Kidney (tissue), 14 donors: ENCODE results near the gene BCLAF3. TPM values are rescaled to one million over a fixed set of nuclear protein-coding genes. Genes with fewer than 3 reads are reported as not detected.

ENCODE experiments used
- DNase-seq, 5 donors: peaks; one replicate each; pipeline ENCODE4 v3.0.0-alpha.2; 2013 to 2020
- FAIRE-seq: peaks from 2 replicates; lab custom pipeline; 2012; peaks lifted over from hg19 to GRCh38; lab: Jason Lieb, UNC
- H3K27ac ChIP-seq, 2 donors: one replicate each; pipeline ENCODE4 v1.7.0; 2013; ENCODE audit warnings: low read depth in 2 of 2, low read length in 2 of 2, inconsistent platforms in 1 of 2
- H3K27me3 ChIP-seq: one replicate; pipeline ENCODE4 v1.7.1; 2013; ENCODE audit warnings: low read length, inconsistent platforms; ENCODE audit not compliant: control insufficient read depth, insufficient read depth
- H3K36me3 ChIP-seq, 3 donors: one replicate each; pipeline versions ENCODE4 v1.7.0 to v1.7.1; 2013; ENCODE audit warnings: low read length in 3 of 3, control low read depth in 1 of 3, inconsistent platforms in 1 of 3; ENCODE audit not compliant: insufficient read depth in 3 of 3, control insufficient read depth in 2 of 3
- H3K4me1 ChIP-seq, 3 donors: one replicate each; pipeline versions ENCODE4 v1.7.0 to v1.7.1; 2013; ENCODE audit warnings: low read length in 3 of 3, inconsistent platforms in 1 of 3, low read depth in 1 of 3; ENCODE audit not compliant: control insufficient read depth in 2 of 3, insufficient read depth in 2 of 3
- H3K4me3 ChIP-seq, 3 donors: one replicate each; pipeline versions ENCODE4 v1.7.0 to v1.8.1; 2013; ENCODE audit warnings: low read length in 3 of 3, control low read depth in 1 of 3, inconsistent platforms in 1 of 3
- H3K9ac ChIP-seq, 3 donors: one replicate each; pipeline versions ENCODE4 v1.7.0 to v1.7.1; 2013; ENCODE audit warnings: low read length in 3 of 3, control low read depth in 1 of 3, inconsistent platforms in 1 of 3
- H3K9me3 ChIP-seq, 3 donors: one replicate each; pipeline versions ENCODE4 v1.7.0 to v1.7.1; 2013; ENCODE audit warnings: low read length in 3 of 3, control low read depth in 1 of 3, inconsistent platforms in 1 of 3; ENCODE audit not compliant: control insufficient read depth in 2 of 3, insufficient read depth in 1 of 3
- CTCF ChIP-seq: IDR thresholded peaks from 3 replicates; pipeline ENCODE4 v1.5.1; 2012; ENCODE audit warnings: mild to moderate bottlenecking, moderate library complexity, borderline replicate concordance; ENCODE audit not compliant: insufficient read depth; ENCODE audit errors: extremely low read depth
- intact Hi-C: fragments of 100-400 bp; cut with DNase I; formaldehyde crosslinking; loops from one replicate; pipeline ENCODE4 v1.11.1; 2022
- polyA plus RNA-seq: library from polyadenylated mRNA; stranded (reverse); fragments of 350-450 nt; fragmentation: Illumina TruSeq; extraction: RNeasy Lipid Tissue Mini Kit (QIAGEN cat#74804); gene quantifications from one replicate; pipeline ENCODE4 v1.2.3, GENCODE V29; 2014; ENCODE audit warnings: low read depth, low replicate concordance; ENCODE audit not compliant: insufficient read depth
- total RNA-seq: library from RNA; stranded (reverse); fragmentation: NEBNext Ultra II Directional; extraction: Animal tissue kit (Norgen Biotek cat#: 25700); gene quantifications from one replicate; pipeline ENCODE4 v1.2.1, GENCODE V29; 2021
- donor health status: control.
- donor health status: control.
- donor health status: control.
- donor health status: control.
- donor health status: control.
- donor health status: DM: yes; HTN: yes; CAD: no.
- donor health status: Normal renal cell carcinoma (clear cell type).

BCLAF3 gene
- total and polyA plus RNA-seq, 2 donors from 2014 or later, result 3.1 to 17.2 TPM

GRCh38 chrX:19958552-19959486 is 32.0 kb downstream of the BCLAF3 start:
- Histone ChIP-seq H3K36me3 (no peaks in the 10 kb centered on the region), H3K4me1 (peaks cover 0 to 5% (median 0%) of the 10 kb centered on the region in 3 donors), H3K4me3 (no peak overlapping the region), H3K9ac (no peak overlapping the region), H3K27ac (no peak overlapping the region), H3K27me3 (peaks cover 3% of the 10 kb centered on the region), H3K9me3 (no peaks in the 10 kb centered on the region)
- no peak for TF ChIP-seq CTCF
- FAIRE-seq (no peak), DNase-seq (no peak)
- intact Hi-C loops, result no loop called here

GRCh38 chrX:19956923-19957322 is 33.9 kb downstream of the BCLAF3 start:
- no peak for FAIRE-seq
- Histone ChIP-seq H3K27ac (no peak overlapping the region), H3K4me3 (no peak overlapping the region), H3K9ac (no peak overlapping the region), H3K36me3 (peaks cover 0 to 5% (median 5%) of the 10 kb centered on the region in 3 donors), H3K9me3 (no peaks in the 10 kb centered on the region), H3K27me3 (peaks cover 7% of the 10 kb centered on the region), H3K4me1 (peaks cover 0 to 5% (median 0%) of the 10 kb centered on the region in 3 donors)
- TF ChIP-seq CTCF, result no peak
- intact Hi-C loops, result no loop called here
- DNase-seq, result no peak

GRCh38 chrX:19956306-19956705 is 34.6 kb downstream of the BCLAF3 start:
- TF ChIP-seq CTCF, result no peak
- Histone ChIP-seq H3K4me1 (peaks cover 0 to 5% (median 0%) of the 10 kb centered on the region in 3 donors), H3K9me3 (no peaks in the 10 kb centered on the region), H3K9ac (no peak overlapping the region), H3K4me3 (no peak overlapping the region), H3K27ac (no peak overlapping the region), H3K36me3 (peaks cover 0 to 5% (median 5%) of the 10 kb centered on the region in 3 donors), H3K27me3 (peaks cover 7% of the 10 kb centered on the region)
- DNase-seq (no peak), FAIRE-seq (no peak)
- intact Hi-C loops, result no loop called here
